MM.1S (cell line): ENCODE measurements around the gene DLG5.

Experiments used
- CTCF ChIP-seq: fragments of 300-600 bp; sonication (generic); IDR thresholded peaks from 2 replicates; pipeline ENCODE4 v1.5.1; 2016; ENCODE audit warnings: antibody characterized with exemption, low read length, mixed read lengths
- EZH2 ChIP-seq: fragments of 300-600 bp; sonication (generic); optimal IDR thresholded peaks from 2 replicates; pipeline ENCODE3; 2017; ENCODE audit warnings: low read depth, mild to moderate bottlenecking, antibody characterized with exemption, low read length, mixed read lengths
- EZH2phosphoT487 ChIP-seq: fragments of 300-600 bp; sonication (generic); IDR thresholded peaks from 2 replicates; pipeline ENCODE4 v1.6.1; 2018; ENCODE audit warnings: antibody characterized with exemption, low read length

- no peak for TF ChIP-seq CTCF
- TF ChIP-seq EZH2phosphoT487 = no peak
- no peak for TF ChIP-seq EZH2
These were observed 35.1 kb upstream of the DLG5 start for GRCh38 chr10:77961668-77962067.
